Measurements from ENCODE around the gene ZNF805.

DNA sequence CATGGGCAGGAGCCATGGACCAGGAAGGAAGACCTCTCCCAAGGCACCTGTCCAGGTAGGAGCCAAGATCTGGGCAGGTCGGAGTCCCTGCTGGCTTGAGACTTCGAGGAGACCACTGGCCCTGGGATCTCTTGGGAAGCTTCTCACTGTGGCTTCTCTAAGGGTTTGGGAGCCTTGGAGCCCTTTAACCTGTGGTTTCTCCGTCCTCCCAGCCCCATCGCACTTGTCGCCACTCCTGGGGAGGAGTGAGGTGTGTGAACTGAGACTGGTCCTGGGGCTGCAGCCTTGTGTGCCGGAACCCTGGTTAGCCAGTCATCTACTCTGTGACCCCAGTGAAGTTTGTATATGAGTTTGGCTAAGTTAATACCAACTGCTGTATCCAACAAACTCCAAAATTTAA lies 8.2 kb downstream of the ZNF805 start:
- no peak for TF ChIP-seq POLR2AphosphoS5 (IDR thresholded peaks at IDR 0.05)
- TF ChIP-seq, protein P1, sequence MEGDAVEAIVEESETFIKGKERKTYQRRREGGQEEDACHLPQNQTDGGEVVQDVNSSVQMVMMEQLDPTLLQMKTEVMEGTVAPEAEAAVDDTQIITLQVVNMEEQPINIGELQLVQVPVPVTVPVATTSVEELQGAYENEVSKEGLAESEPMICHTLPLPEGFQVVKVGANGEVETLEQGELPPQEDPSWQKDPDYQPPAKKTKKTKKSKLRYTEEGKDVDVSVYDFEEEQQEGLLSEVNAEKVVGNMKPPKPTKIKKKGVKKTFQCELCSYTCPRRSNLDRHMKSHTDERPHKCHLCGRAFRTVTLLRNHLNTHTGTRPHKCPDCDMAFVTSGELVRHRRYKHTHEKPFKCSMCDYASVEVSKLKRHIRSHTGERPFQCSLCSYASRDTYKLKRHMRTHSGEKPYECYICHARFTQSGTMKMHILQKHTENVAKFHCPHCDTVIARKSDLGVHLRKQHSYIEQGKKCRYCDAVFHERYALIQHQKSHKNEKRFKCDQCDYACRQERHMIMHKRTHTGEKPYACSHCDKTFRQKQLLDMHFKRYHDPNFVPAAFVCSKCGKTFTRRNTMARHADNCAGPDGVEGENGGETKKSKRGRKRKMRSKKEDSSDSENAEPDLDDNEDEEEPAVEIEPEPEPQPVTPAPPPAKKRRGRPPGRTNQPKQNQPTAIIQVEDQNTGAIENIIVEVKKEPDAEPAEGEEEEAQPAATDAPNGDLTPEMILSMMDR (IDR thresholded peaks at IDR 0.05) = no peak
- TF ChIP-seq POLR2A (IDR thresholded peaks at IDR 0.05) = no peak
